Astrocyte (in vitro differentiated cells and primary cell): Measurements from ENCODE around the gene RSBN1. TPM values are rescaled to one million over a fixed set of nuclear protein-coding genes. Genes with fewer than 3 reads are reported as not detected.

Source experiments
- DNase-seq: peaks from one replicate; pipeline ENCODE4 v3.0.0-alpha.2; 2010; ENCODE audit warnings: low read depth
- FAIRE-seq: peaks from 2 replicates; lab custom pipeline; 2011; peaks lifted over from hg19 to GRCh38; lab: Jason Lieb, UNC
- H2AFZ ChIP-seq: 2 replicates; pipeline ENCODE4 v1.6.0; 2012; ENCODE audit warnings: low read depth, low read length, inconsistent platforms
- H3K27ac ChIP-seq: 2 replicates; pipeline ENCODE4 v1.5.1; 2011; ENCODE audit warnings: low read depth, low read length, inconsistent platforms
- H3K27me3 ChIP-seq: 2 replicates; pipeline ENCODE4 v1.6.0; 2011; ENCODE audit warnings: low read length, inconsistent platforms; ENCODE audit not compliant: insufficient read depth
- H3K36me3 ChIP-seq: 2 replicates; pipeline ENCODE4 v1.5.1; 2011; ENCODE audit warnings: low read length, inconsistent platforms; ENCODE audit not compliant: insufficient read depth
- H3K4me1 ChIP-seq: 2 replicates; pipeline ENCODE4 v1.5.1; 2011; ENCODE audit warnings: low read length, inconsistent platforms; ENCODE audit not compliant: insufficient read depth
- H3K4me2 ChIP-seq: 2 replicates; pipeline ENCODE4 v1.6.0; 2012; ENCODE audit warnings: low read length, inconsistent platforms
- H3K4me3 ChIP-seq: 2 replicates; pipeline ENCODE4 v1.5.1; 2011; ENCODE audit warnings: low read depth, mild to moderate bottlenecking, low read length, inconsistent platforms; ENCODE audit not compliant: insufficient read depth
- H3K79me2 ChIP-seq: 2 replicates; pipeline ENCODE4 v1.6.0; 2012; ENCODE audit warnings: mild to moderate bottlenecking, low read length, inconsistent platforms; ENCODE audit not compliant: insufficient read depth
- H3K9ac ChIP-seq: 2 replicates; pipeline ENCODE4 v1.6.0; 2012; ENCODE audit warnings: mild to moderate bottlenecking, low read length, inconsistent platforms
- H3K9me3 ChIP-seq: 2 replicates; pipeline ENCODE4 v1.5.1; 2012; ENCODE audit warnings: low read depth, mild to moderate bottlenecking, low read length, inconsistent platforms; ENCODE audit not compliant: insufficient read depth
- H4K20me1 ChIP-seq: 2 replicates; pipeline ENCODE4 v1.6.0; 2012; ENCODE audit warnings: low read length, inconsistent platforms; ENCODE audit not compliant: insufficient read depth
- H3K27ac Mint-ChIP-seq: one replicate; pipeline ENCODE4 v1.8.0; 2021; ENCODE audit warnings: mild to moderate bottlenecking, mixed read lengths; ENCODE audit not compliant: unreplicated experiment
- H3K27me3 Mint-ChIP-seq: one replicate; pipeline ENCODE4 v1.8.0; 2021; ENCODE audit warnings: low read depth, mixed read lengths; ENCODE audit not compliant: unreplicated experiment
- H3K36me3 Mint-ChIP-seq: one replicate; pipeline ENCODE4 v1.8.0; 2021; ENCODE audit warnings: low read depth, mixed read lengths; ENCODE audit not compliant: unreplicated experiment
- H3K4me1 Mint-ChIP-seq: one replicate; pipeline ENCODE4 v1.8.0; 2021; ENCODE audit warnings: low read depth, mixed read lengths; ENCODE audit not compliant: unreplicated experiment
- H3K4me3 Mint-ChIP-seq: one replicate; pipeline ENCODE4 v1.8.0; 2021; ENCODE audit warnings: mild to moderate bottlenecking, moderate library complexity, mixed read lengths; ENCODE audit not compliant: unreplicated experiment
- H3K9me3 Mint-ChIP-seq: one replicate; pipeline ENCODE4 v1.8.0; 2021; ENCODE audit warnings: mild to moderate bottlenecking, mixed read lengths; ENCODE audit not compliant: unreplicated experiment
- CTCF ChIP-seq: IDR thresholded peaks from 2 replicates; pipeline ENCODE4 v1.5.1; 2011; ENCODE audit warnings: low read depth, mild to moderate bottlenecking, inconsistent platforms, low read length, moderate library complexity; ENCODE audit not compliant: insufficient read depth
- EZH2 ChIP-seq: IDR thresholded peaks from 2 replicates; pipeline ENCODE4 v1.6.1; 2012; ENCODE audit warnings: mild to moderate bottlenecking, low read length, inconsistent platforms; ENCODE audit not compliant: insufficient read depth
- total RNA-seq: library from RNA; stranded (reverse); gene quantifications from 2 replicates; pipeline ENCODE4 v1.2.1, GENCODE V29; 2021

Gene RSBN1
- total RNA-seq, 1 donor from 2014 or later = 10.6 TPM

- no peak overlapping the region for H3K4me3 ChIP-seq
- H3K4me3 Mint-ChIP-seq = no peak overlapping the region
- H3K9me3 Mint-ChIP-seq = no peaks in the 10 kb centered on the region
- H3K79me2 ChIP-seq = no peaks in the 10 kb centered on the region
- H2AFZ ChIP-seq = no peak overlapping the region
- no peak overlapping the region for H3K27ac ChIP-seq
- peak overlapping the region; percentile 47 for H3K4me2 ChIP-seq
- no peaks in the 10 kb centered on the region for H4K20me1 ChIP-seq
- H3K36me3 Mint-ChIP-seq = no peaks in the 10 kb centered on the region
- no peak overlapping the region for H3K27ac Mint-ChIP-seq
- peaks cover 2% of the 10 kb centered on the region for H3K4me1 Mint-ChIP-seq
- H3K36me3 ChIP-seq = no peaks in the 10 kb centered on the region
- TF ChIP-seq EZH2 (no peak), CTCF (no peak)
- H3K27me3 Mint-ChIP-seq = no peaks in the 10 kb centered on the region
- DNase-seq (peak; percentile 39), FAIRE-seq (no peak)
- no peaks in the 10 kb centered on the region for H3K9me3 ChIP-seq
- no peaks in the 10 kb centered on the region for H3K4me1 ChIP-seq
- H3K9ac ChIP-seq = no peak overlapping the region
- no peaks in the 10 kb centered on the region for H3K27me3 ChIP-seq
Observed at GRCh38 chr1:113830039-113830438, 17.8 kb upstream of the RSBN1 start.

GRCh38 chr1:113821916-113822315, 9.6 kb upstream of the RSBN1 start:
- H3K4me2 ChIP-seq = no peak overlapping the region
- TF ChIP-seq EZH2 = no peak
- no peak for TF ChIP-seq CTCF
- H3K79me2 ChIP-seq = no peaks in the 10 kb centered on the region
- no peak overlapping the region for H3K27ac ChIP-seq
- H3K27me3 Mint-ChIP-seq = peaks cover 4% of the 10 kb centered on the region
- H3K27me3 ChIP-seq = no peaks in the 10 kb centered on the region
- H3K36me3 ChIP-seq = no peaks in the 10 kb centered on the region
- no peaks in the 10 kb centered on the region for H3K9me3 Mint-ChIP-seq
- H4K20me1 ChIP-seq = no peaks in the 10 kb centered on the region
- H2AFZ ChIP-seq = no peak overlapping the region
- no peak overlapping the region for H3K4me3 ChIP-seq
- FAIRE-seq (no peak), DNase-seq (no peak)
- H3K4me1 ChIP-seq = no peaks in the 10 kb centered on the region
- no peaks in the 10 kb centered on the region for H3K36me3 Mint-ChIP-seq
- no peak overlapping the region for H3K9ac ChIP-seq
- H3K4me3 Mint-ChIP-seq = no peak overlapping the region
- H3K4me1 Mint-ChIP-seq = no peaks in the 10 kb centered on the region
- no peaks in the 10 kb centered on the region for H3K9me3 ChIP-seq
- no peak overlapping the region for H3K27ac Mint-ChIP-seq

- Histone ChIP-seq H3K27ac (no peak overlapping the region), H3K4me3 (no peak overlapping the region), H3K4me2 (no peak overlapping the region), H4K20me1 (no peaks in the 10 kb centered on the region), H2AFZ (no peak overlapping the region), H3K4me1 (no peaks in the 10 kb centered on the region), H3K9me3 (no peaks in the 10 kb centered on the region), H3K27me3 (no peaks in the 10 kb centered on the region), H3K79me2 (no peaks in the 10 kb centered on the region), H3K9ac (no peak overlapping the region), H3K36me3 (no peaks in the 10 kb centered on the region)
- H3K27ac Mint-ChIP-seq = no peak overlapping the region
- H3K27me3 Mint-ChIP-seq = peaks cover 4% of the 10 kb centered on the region
- H3K4me1 Mint-ChIP-seq = no peaks in the 10 kb centered on the region
- TF ChIP-seq EZH2 (no peak), CTCF (no peak)
- no peaks in the 10 kb centered on the region for H3K9me3 Mint-ChIP-seq
- FAIRE-seq = no peak
- DNase-seq = no peak
- H3K36me3 Mint-ChIP-seq = no peaks in the 10 kb centered on the region
- H3K4me3 Mint-ChIP-seq = no peak overlapping the region
Observed at GRCh38 chr1:113818578-113818977, 6.3 kb upstream of the RSBN1 start.
